T47D (cell line): Measurements from ENCODE around the gene VPS33B.
"Not testable (repeated sequence)": the region's sequence is repeated elsewhere in the genome, so short reads cannot be mapped to it uniquely, and the experiment has no call there.

Source experiments
- DNase-seq, 2 experiments: peaks; one replicate each; pipeline versions ENCODE4 v3.0.0 to v3.0.0-alpha.2; 2011 to 2012; ENCODE audit warnings: low read depth in 1 of 2, low spot score in 1 of 2
- JUND ChIP-seq: IDR thresholded peaks from 2 replicates; pipeline ENCODE4 v1.6.1; 2012; ENCODE audit warnings: low read depth
- in situ Hi-C: cut with HindIII; loops from 2 replicates; pipeline ENCODE4 v1.10.0; 2016; ENCODE audit warnings: low sequenced_read_pairs, low pct_unique_long_range_greater_than_20kb

Gene VPS33B

GRCh38 chr15:91021516-91022074 lies 799 bp downstream of the VPS33B start:
- no peak for TF ChIP-seq JUND
- DNase-seq: peak in 1 of 2 experiments; percentile 15
- in situ Hi-C loops: no loop called here

GRCh38 chr15:91018158-91018557 lies 4.2 kb downstream of the VPS33B start:
- no peak for DNase-seq
- in situ Hi-C loops: no loop called here
- no peak for TF ChIP-seq JUND

- TF ChIP-seq JUND: no peak
- DNase-seq: no peak
- in situ Hi-C loops: no loop called here
Measured at GRCh38 chr15:91017716-91018115, 4.7 kb downstream of the VPS33B start.

- DNase-seq, in situ Hi-C loops: not testable (repeated sequence)
Measured at GRCh38 chr15:91013701-91014100, 8.7 kb downstream of the VPS33B start.

GRCh38 chr15:91007266-91007665 lies 15.1 kb downstream of the VPS33B start:
- TF ChIP-seq JUND: no peak
- in situ Hi-C loops: no loop called here
- DNase-seq: no peak

GRCh38 chr15:91001209-91001608 lies 21.2 kb downstream of the VPS33B start:
- no peak for DNase-seq
- in situ Hi-C loops: no loop called here
- TF ChIP-seq JUND: no peak

GRCh38 chr15:90998737-90999136 lies 23.7 kb downstream of the VPS33B start:
- no peak for TF ChIP-seq JUND
- in situ Hi-C loops: no loop called here

GRCh38 chr15:90994417-90995311 lies 27.7 kb downstream of the VPS33B start, which contains the start of gene PRC1:
TSS of gene PRC1 (minus strand) at chr15:90994535. CDS start at chr15:90994417, 118 bp downstream.
- in situ Hi-C loops: no loop called here

More at GRCh38 chr15:90998737-90999136, 23.7 kb downstream of the VPS33B start:
- no peak for DNase-seq

GRCh38 chr15:90994059-90994416 lies 28.4 kb downstream of the VPS33B start:
- TF ChIP-seq JUND: no peak
- in situ Hi-C loops: no loop called here
- no peak for DNase-seq

More at GRCh38 chr15:90994417-90995311, 27.7 kb downstream of the VPS33B start, which contains the start of gene PRC1:
- no peak for TF ChIP-seq JUND
- peak; percentile 95 to 99 for DNase-seq

GRCh38 chr15:90991587-90992285 lies 30.7 kb downstream of the VPS33B start:
- peak in 1 of 2 experiments; percentile 20 for DNase-seq
- no peak for TF ChIP-seq JUND
- in situ Hi-C loops: no loop called here

- no peak for TF ChIP-seq JUND
- in situ Hi-C loops: no loop called here
- DNase-seq: no peak
Measured at GRCh38 chr15:90990446-90990845, 31.9 kb downstream of the VPS33B start.

GRCh38 chr15:90989040-90989768 lies 33.2 kb downstream of the VPS33B start:
- in situ Hi-C loops: no loop called here
- TF ChIP-seq JUND: no peak
- DNase-seq: no peak
